ENCODE data around the gene FRMD8. TPM values are rescaled to one million over a fixed set of nuclear protein-coding genes. Genes with fewer than 3 reads are reported as not detected.

The FRMD8 gene
- total RNA-seq, 1 experiment from 2014 or later, result 22.7 TPM

- TF ChIP-seq CTCF (conservative IDR thresholded peaks at IDR 0.05), result no peak
- Mint-ChIP-seq H3K4me1 (peaks cover 12 to 13% of the 10 kb centered on the region in 2 experiments), H3K9me3 (no peaks in the 10 kb centered on the region), H3K27me3 (ENCODE audit: low read depth) (no peaks in the 10 kb centered on the region), H3K4me3 (no peak overlapping the region), H3K27ac (no peak overlapping the region), H3K36me3 (ENCODE audit: insufficient read depth in 1 of 3, low read depth in 3 of 3) (peaks cover 3 to 18% (median 16%) of the 10 kb centered on the region in 3 experiments; a peak in 5 of 7 replicates)
- no peak for DNase-seq
- Histone ChIP-seq H4K20me1 (ENCODE audit: control insufficient read depth, insufficient read depth, insufficient read length) (peaks cover 2% of the 10 kb centered on the region), H3K27ac (ENCODE audit: insufficient read length, low read depth, low read length) (no peak overlapping the region), H3K4me2 (ENCODE audit: insufficient read depth, insufficient read length, low read length) (no peak overlapping the region), H4K91ac (ENCODE audit: insufficient read length, low read depth, low read length) (no peak overlapping the region), H2BK120ac (ENCODE audit: low read depth, low read length, poor library complexity, severe bottlenecking) (no peak overlapping the region), H2BK15ac (ENCODE audit: low read depth, low read length) (no peak overlapping the region), H3K23ac (ENCODE audit: insufficient read length, low read depth, low read length) (no peak overlapping the region), H3K79me2 (ENCODE audit: insufficient read depth, low read length) (no peaks in the 10 kb centered on the region), H3K4me1 (ENCODE audit: insufficient read depth, low read length) (no peaks in the 10 kb centered on the region; the same call in 1 of the 2 replicates), H3T11ph (ENCODE audit: low read length) (no peak overlapping the region), H2AK5ac (ENCODE audit: insufficient read length, low read length) (no peak overlapping the region), H3K23me2 (ENCODE audit: insufficient read length, low read depth, low read length, poor library complexity, severe bottlenecking) (no peaks in the 10 kb centered on the region), H3K4ac (ENCODE audit: low read depth, low read length) (no peak overlapping the region), H3K18ac (ENCODE audit: insufficient read length, low read depth, low read length) (no peak overlapping the region), H3K9ac (ENCODE audit: extremely low read depth, insufficient read length, low read length) (no peak overlapping the region), H3K14ac (ENCODE audit: insufficient read depth, low read length) (no peak overlapping the region), H2BK5ac (ENCODE audit: insufficient read length, low read length) (no peak overlapping the region), H3K79me1 (ENCODE audit: insufficient read depth, low read depth, low read length, poor library complexity, severe bottlenecking) (no peaks in the 10 kb centered on the region), H2AFZ (ENCODE audit: low read length) (no peak overlapping the region), H3K27me3 (ENCODE audit: insufficient read depth, low read length) (no peaks in the 10 kb centered on the region), H2BK20ac (ENCODE audit: low read depth, low read length, poor library complexity, severe bottlenecking) (no peak overlapping the region), H3K56ac (ENCODE audit: insufficient read length, low read depth, low read length) (no peak overlapping the region), H4K5ac (ENCODE audit: insufficient read length, low read depth, low read length) (no peak overlapping the region), H2BK12ac (ENCODE audit: insufficient read length, low read depth, low read length) (no peak overlapping the region), H4K8ac (replicated peaks; ENCODE audit: insufficient read length, low read depth, low read length) (no peak overlapping the region), H3K9me3 (ENCODE audit: control insufficient read depth, low read depth, low read length) (no peaks in the 10 kb centered on the region)
- no CpG with 5 or more reads among the region's 17 CpGs for WGBS (ENCODE audit: extremely low coverage, insufficient read length, low lambda C conversion rate)
Measured at GRCh38 chr11:65393513-65394079, 7.2 kb downstream of the FRMD8 start.

All from H9 (cell line).